Sigmoid colon (tissue), 7 donors: ENCODE measurements around the gene PTPRE. TPM values are rescaled to one million over a fixed set of nuclear protein-coding genes. Genes with fewer than 3 reads are reported as not detected.

ENCODE experiments used
- DNase-seq: peaks from one replicate; pipeline ENCODE4 v3.0.0-alpha.2; 2019
- H3K27ac ChIP-seq, 4 donors: fragments of 200-600 bp; sonication (generic); one replicate each; pipeline ENCODE4 v1.5.1; 2016 to 2019; ENCODE audit warnings: mild to moderate bottlenecking in 1 of 4
- H3K27me3 ChIP-seq, 3 donors: fragments of 200-600 bp; sonication (generic); one replicate each; pipeline ENCODE4 v1.5.1; 2019; ENCODE audit warnings: mild to moderate bottlenecking in 1 of 3
- H3K36me3 ChIP-seq, 4 donors: fragments of 200-600 bp; sonication (generic); one replicate each; pipeline ENCODE4 v1.5.1; 2016 to 2019
- H3K4me1 ChIP-seq, 4 donors: fragments of 200-600 bp; sonication (generic); one replicate each; pipeline ENCODE4 v1.5.1; 2017 to 2019
- H3K4me3 ChIP-seq, 4 donors: fragments of 200-600 bp; sonication (generic); one replicate each; pipeline ENCODE4 v1.5.1; 2017 to 2019; ENCODE audit warnings: mild to moderate bottlenecking in 2 of 4, moderate library complexity in 1 of 4
- H3K9me3 ChIP-seq, 4 donors: fragments of 200-600 bp in 3 of 4; sonication (generic) in 3 of 4; one replicate each; pipeline versions ENCODE4 v1.5.1 to v1.6.1; 2013 to 2019
- EP300 ChIP-seq, 4 donors: sonication (generic); formaldehyde crosslinking; IDR thresholded peaks; one replicate each; pipeline ENCODE4 v1.6.1; 2017; ENCODE audit warnings: antibody characterized with exemption in 4 of 4
- POLR2A ChIP-seq, 2 donors: fragments of 450-650 bp; IDR thresholded peaks; one replicate each; pipeline ENCODE4 v1.6.1; 2016; ENCODE audit warnings: antibody characterized with exemption in 2 of 2, mild to moderate bottlenecking in 2 of 2, moderate library complexity in 2 of 2
- POLR2AphosphoS5 ChIP-seq, 4 donors: sonication (generic); formaldehyde crosslinking; IDR thresholded peaks; one replicate each; pipeline ENCODE4 v1.6.1; 2017; ENCODE audit warnings: antibody characterized with exemption in 4 of 4
- WGBS, 2 donors: extraction: QIAGEN DNeasy Blood & Tissue Kit; methylation state at CpG; one replicate each; pipeline ENCODE4 v1.1.7; 2013; 5-methylcytosine and 5-hydroxymethylcytosine counted together
- intact Hi-C: fragments of 100-400 bp; cut with DNase I; formaldehyde crosslinking; loops from one replicate; pipeline ENCODE4 v1.15.1; 2023
- polyA plus RNA-seq, 3 donors: library from polyadenylated mRNA; stranded (reverse); fragments of 200-250 nt; gene quantifications; one replicate each; pipeline ENCODE4 v1.2.3, GENCODE V29; 2013
- total RNA-seq, 4 donors: library from RNA; depleted of rRNA; stranded (reverse); fragments of >200 nt; gene quantifications; one replicate each; pipeline ENCODE4 v1.1.0, GENCODE V29; 2016
- TF ChIP-seq, protein P1 (sequence below), 4 experiments: fragments of 450-650 bp in 3 of 4; fragments of 200-600 bp in 1 of 4; IDR thresholded peaks; one replicate each; pipeline ENCODE4 v1.5.1; 2016 to 2019; ENCODE audit warnings: antibody characterized with exemption in 4 of 4, mild to moderate bottlenecking in 3 of 4, moderate library complexity in 2 of 4
- donor health status: healthy with polysubstance abuse.
- donor health status: Bipolar disorder and iron deficiency.
- donor health status: healthy.

Gene PTPRE
- total and polyA plus RNA-seq, 7 donors = 4.2 to 17.9 (median 11.9) TPM

DNA sequence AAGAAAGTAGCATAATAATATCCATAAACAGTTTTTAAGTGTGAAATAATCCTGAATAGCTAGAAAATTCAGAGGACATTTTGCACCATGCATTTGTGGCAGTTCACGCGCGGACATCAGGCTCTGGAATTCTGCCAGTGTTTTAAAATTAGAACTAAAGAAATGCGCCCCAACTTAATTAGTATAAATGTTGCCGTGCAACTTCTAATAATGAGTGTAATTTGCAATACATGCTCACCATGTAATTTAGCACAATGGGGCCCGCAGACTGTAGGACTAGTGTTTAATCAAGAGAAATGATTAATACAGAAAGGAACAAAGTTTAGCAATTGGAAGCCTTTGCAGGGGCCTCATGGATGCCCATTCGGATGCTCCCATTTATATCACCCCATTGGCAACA, 96.6 kb downstream of the PTPRE start:
- peaks cover 0 to 3% (median 0%) of the 10 kb centered on the region in 3 donors for H3K27me3 ChIP-seq
- intact Hi-C loops = no loop called here
- TF ChIP-seq POLR2A (IDR thresholded peaks at IDR 0.05) (no peak), EP300 (IDR thresholded peaks at IDR 0.05) (no peak), POLR2AphosphoS5 (IDR thresholded peaks at IDR 0.05) (no peak)
- TF ChIP-seq, protein P1, sequence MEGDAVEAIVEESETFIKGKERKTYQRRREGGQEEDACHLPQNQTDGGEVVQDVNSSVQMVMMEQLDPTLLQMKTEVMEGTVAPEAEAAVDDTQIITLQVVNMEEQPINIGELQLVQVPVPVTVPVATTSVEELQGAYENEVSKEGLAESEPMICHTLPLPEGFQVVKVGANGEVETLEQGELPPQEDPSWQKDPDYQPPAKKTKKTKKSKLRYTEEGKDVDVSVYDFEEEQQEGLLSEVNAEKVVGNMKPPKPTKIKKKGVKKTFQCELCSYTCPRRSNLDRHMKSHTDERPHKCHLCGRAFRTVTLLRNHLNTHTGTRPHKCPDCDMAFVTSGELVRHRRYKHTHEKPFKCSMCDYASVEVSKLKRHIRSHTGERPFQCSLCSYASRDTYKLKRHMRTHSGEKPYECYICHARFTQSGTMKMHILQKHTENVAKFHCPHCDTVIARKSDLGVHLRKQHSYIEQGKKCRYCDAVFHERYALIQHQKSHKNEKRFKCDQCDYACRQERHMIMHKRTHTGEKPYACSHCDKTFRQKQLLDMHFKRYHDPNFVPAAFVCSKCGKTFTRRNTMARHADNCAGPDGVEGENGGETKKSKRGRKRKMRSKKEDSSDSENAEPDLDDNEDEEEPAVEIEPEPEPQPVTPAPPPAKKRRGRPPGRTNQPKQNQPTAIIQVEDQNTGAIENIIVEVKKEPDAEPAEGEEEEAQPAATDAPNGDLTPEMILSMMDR (IDR thresholded peaks at IDR 0.05) = no peak
- no peak for DNase-seq
- H3K4me3 ChIP-seq = no peak overlapping the region
- no peak overlapping the region for H3K27ac ChIP-seq
- no peaks in the 10 kb centered on the region for H3K9me3 ChIP-seq
- no peaks in the 10 kb centered on the region for H3K4me1 ChIP-seq
- WGBS, 2 donors = 92 to 93% methylated on average over 7 of the region's 7 CpGs
- H3K36me3 ChIP-seq = no peaks in the 10 kb centered on the region

DNA sequence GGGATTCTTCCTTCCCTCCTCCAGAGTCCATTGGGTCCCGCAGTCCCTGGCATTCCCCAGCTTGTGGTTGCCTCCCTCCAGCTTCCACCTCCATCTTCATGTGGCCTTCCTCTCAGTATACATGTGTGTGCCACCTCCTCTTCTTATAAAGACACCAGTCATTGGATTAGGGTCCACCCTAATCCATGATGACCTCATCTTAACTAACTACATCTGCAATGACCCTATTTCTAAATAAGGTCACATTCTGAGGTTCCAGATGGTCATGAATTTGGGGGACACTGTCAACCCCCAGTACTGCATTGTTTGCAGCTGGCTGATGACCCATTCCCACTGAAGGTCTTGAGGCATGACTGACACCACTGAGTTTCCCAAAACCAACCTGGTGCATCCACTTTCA, 99.0 kb downstream of the PTPRE start:
- TF ChIP-seq EP300 (IDR thresholded peaks at IDR 0.05) (no peak), POLR2A (IDR thresholded peaks at IDR 0.05) (no peak), POLR2AphosphoS5 (IDR thresholded peaks at IDR 0.05) (no peak)
- TF ChIP-seq, protein P1 (IDR thresholded peaks at IDR 0.05) = no peak
- peaks cover 0 to 3% (median 0%) of the 10 kb centered on the region in 3 donors for H3K27me3 ChIP-seq
- no peak overlapping the region for H3K4me3 ChIP-seq
- no peaks in the 10 kb centered on the region for H3K4me1 ChIP-seq
- peak; percentile 17 for DNase-seq
- WGBS, 2 donors = 97 to 98% methylated on average over 1 of the region's 1 CpG
- intact Hi-C loops = no loop called here
- no peaks in the 10 kb centered on the region for H3K36me3 ChIP-seq
- H3K27ac ChIP-seq = no peak overlapping the region
- H3K9me3 ChIP-seq = no peaks in the 10 kb centered on the region

DNA sequence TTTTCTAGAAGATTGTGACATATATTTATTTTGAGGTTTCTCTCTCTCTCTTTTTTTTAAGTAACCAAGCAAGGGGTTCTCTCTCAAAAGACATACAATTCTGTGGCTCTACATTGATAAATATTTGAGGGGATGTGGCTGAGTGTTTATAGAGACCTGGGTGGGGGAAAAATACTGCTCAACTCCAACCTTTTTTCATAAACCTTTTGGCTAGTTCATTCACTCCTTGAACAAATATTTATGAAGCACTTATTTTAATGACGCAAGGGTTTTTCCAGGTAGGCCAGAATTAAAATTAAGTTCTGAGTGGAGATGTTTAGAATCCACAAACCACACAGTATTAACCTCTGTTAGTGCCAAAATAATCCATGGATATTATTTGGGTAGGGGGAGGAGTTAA, 100.2 kb downstream of the PTPRE start:
- 79 to 81% methylated on average over 1 of the region's 1 CpG for WGBS, 2 donors

DNA sequence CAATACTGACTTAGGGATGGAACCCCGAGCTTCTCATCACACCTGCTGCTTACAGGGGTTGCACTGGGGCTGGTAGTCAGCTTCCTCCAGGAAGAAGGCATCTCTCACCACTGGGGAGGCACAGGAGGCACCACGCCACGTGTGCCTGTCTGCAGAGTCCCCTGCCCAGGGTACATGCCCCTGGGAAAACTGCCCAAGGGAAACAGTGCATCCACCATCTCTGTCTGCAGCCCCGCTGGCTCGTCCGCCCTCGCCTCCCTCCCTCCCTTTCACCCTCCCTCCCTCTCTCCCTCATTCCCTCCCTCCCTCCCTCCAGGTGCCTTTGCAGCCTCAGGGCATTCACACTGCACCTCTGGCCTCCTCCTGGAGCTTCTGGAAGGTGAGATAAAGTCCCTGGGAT, 101.1 kb downstream of the PTPRE start:
- H3K36me3 ChIP-seq = no peaks in the 10 kb centered on the region
- DNase-seq = peak; percentile 57
- intact Hi-C loops = no loop called here
- 78 to 81% methylated on average over 7 of the region's 7 CpGs for WGBS, 2 donors
- peaks cover 0 to 4% (median 2%) of the 10 kb centered on the region in 4 donors for H3K4me1 ChIP-seq
- peaks cover 0 to 3% (median 0%) of the 10 kb centered on the region in 3 donors for H3K27me3 ChIP-seq
- H3K4me3 ChIP-seq = no peak overlapping the region
- TF ChIP-seq EP300 (IDR thresholded peaks at IDR 0.05) = no peak
- TF ChIP-seq, protein P1 (IDR thresholded peaks at IDR 0.05) = no peak
- TF ChIP-seq POLR2AphosphoS5 (IDR thresholded peaks at IDR 0.05) = no peak
- TF ChIP-seq POLR2A (IDR thresholded peaks at IDR 0.05) = no peak
- no peaks in the 10 kb centered on the region for H3K9me3 ChIP-seq
- peak overlapping the region in 1 of 4 donors; percentile 34 for H3K27ac ChIP-seq

More for the DNA sequence above, 100.2 kb downstream of the PTPRE start:
- Histone ChIP-seq H3K4me1 (peaks cover 0 to 4% (median 2%) of the 10 kb centered on the region in 4 donors), H3K27ac (no peak overlapping the region), H3K36me3 (no peaks in the 10 kb centered on the region), H3K4me3 (no peak overlapping the region), H3K9me3 (no peaks in the 10 kb centered on the region), H3K27me3 (peaks cover 0 to 3% (median 0%) of the 10 kb centered on the region in 3 donors)
- intact Hi-C loops = no loop called here
- DNase-seq = no peak
- TF ChIP-seq, protein P1 (IDR thresholded peaks at IDR 0.05) = no peak
- no peak for TF ChIP-seq EP300 (IDR thresholded peaks at IDR 0.05)
- TF ChIP-seq POLR2A (IDR thresholded peaks at IDR 0.05) = no peak
- TF ChIP-seq POLR2AphosphoS5 (IDR thresholded peaks at IDR 0.05) = no peak
